CD14-positive monocyte (primary cell): ENCODE data around the gene DBNDD2. TPM values are rescaled to one million over a fixed set of nuclear protein-coding genes. Genes with fewer than 3 reads are reported as not detected.

Experiments
- DNase-seq, 3 donors: peaks; one replicate each; pipeline ENCODE4 v3.0.0-alpha.2; 2011 to 2022
- H2AFZ ChIP-seq: 2 replicates; pipeline ENCODE4 v1.6.0; 2012; ENCODE audit warnings: mild to moderate bottlenecking, low read depth, low read length, inconsistent platforms; ENCODE audit not compliant: insufficient read depth, poor library complexity, severe bottlenecking
- H3K27ac ChIP-seq, 2 donors: 1 replicate in 1 of 2; 2 replicates in 1 of 2; pipeline ENCODE4 v1.5.1; 2012 to 2013; ENCODE audit warnings: low read length in 2 of 2, control low read depth in 1 of 2, inconsistent platforms in 1 of 2, low read depth in 1 of 2, mild to moderate bottlenecking in 1 of 2
- H3K27me3 ChIP-seq, 2 donors: one replicate each; pipeline versions ENCODE4 v1.6.0 to v1.6.1; 2011 to 2013; ENCODE audit warnings: low read length in 2 of 2; ENCODE audit not compliant: control insufficient read depth in 2 of 2, insufficient read depth in 2 of 2
- H3K36me3 ChIP-seq, 2 donors: replicated peaks in 1 of 2; 1 replicate in 1 of 2; 2 replicates in 1 of 2; pipeline versions ENCODE4 v1.5.1 to v1.6.1; 2012 to 2013; ENCODE audit warnings: low read length in 2 of 2, control low read depth in 1 of 2, inconsistent platforms in 1 of 2, mild to moderate bottlenecking in 1 of 2; ENCODE audit not compliant: insufficient read depth in 2 of 2, control insufficient read depth in 1 of 2
- H3K4me1 ChIP-seq, 2 donors: 1 replicate in 1 of 2; 2 replicates in 1 of 2; pipeline versions ENCODE4 v1.5.1 to v1.6.1; 2012 to 2013; ENCODE audit warnings: low read length in 2 of 2, control low read depth in 1 of 2, inconsistent platforms in 1 of 2, mild to moderate bottlenecking in 1 of 2, moderate library complexity in 1 of 2; ENCODE audit not compliant: insufficient read depth in 2 of 2, control insufficient read depth in 1 of 2
- H3K4me2 ChIP-seq: replicated peaks from 2 replicates; pipeline ENCODE3; 2012; ENCODE audit warnings: low read length, moderate library complexity, mild to moderate bottlenecking; ENCODE audit not compliant: poor library complexity, severe bottlenecking; ENCODE audit errors: extremely low read depth
- H3K4me3 ChIP-seq, 3 experiments: fragments of 200-600 bp in 1 of 3; sonication (generic) in 1 of 3; replicated peaks in 1 of 3; 1 replicate in 2 of 3; 2 replicates in 1 of 3; pipeline ENCODE4 v1.5.1; 2011 to 2013; ENCODE audit warnings: low read length in 3 of 3, mild to moderate bottlenecking in 3 of 3, control low read depth in 2 of 3, low read depth in 2 of 3, inconsistent platforms in 1 of 3, moderate library complexity in 1 of 3
- H3K79me2 ChIP-seq: 2 replicates; pipeline ENCODE4 v1.6.0; 2012; ENCODE audit warnings: mild to moderate bottlenecking, control low read depth, inconsistent platforms, low read length, moderate library complexity; ENCODE audit not compliant: insufficient read depth
- H3K9ac ChIP-seq: 2 replicates; pipeline ENCODE4 v1.6.0; 2017; ENCODE audit warnings: low read length, mild to moderate bottlenecking; ENCODE audit not compliant: insufficient read depth, poor library complexity, severe bottlenecking
- H3K9me3 ChIP-seq, 2 donors: replicated peaks in 1 of 2; 1 replicate in 1 of 2; 2 replicates in 1 of 2; pipeline versions ENCODE4 v1.5.1 to v1.6.1; 2012 to 2013; ENCODE audit warnings: low read length in 2 of 2, control low read depth in 1 of 2; ENCODE audit not compliant: control insufficient read depth in 1 of 2, insufficient read depth in 1 of 2
- H4K20me1 ChIP-seq: 2 replicates; pipeline ENCODE4 v1.6.0; 2012; ENCODE audit warnings: mild to moderate bottlenecking, low read length, control low read depth, moderate library complexity; ENCODE audit not compliant: insufficient read depth
- H3K27ac Mint-ChIP-seq, 7 donors: one replicate each; pipeline ENCODE4 v1.8.0; 2020; ENCODE audit warnings: mild to moderate bottlenecking in 7 of 7, mixed read lengths in 7 of 7, moderate library complexity in 6 of 7, inconsistent platforms in 2 of 7
- H3K27me3 Mint-ChIP-seq, 3 donors: one replicate each; pipeline ENCODE4 v1.8.0; 2021 to 2022; ENCODE audit warnings: low read depth in 3 of 3, mild to moderate bottlenecking in 3 of 3, mixed read lengths in 3 of 3, moderate library complexity in 3 of 3, inconsistent platforms in 1 of 3
- H3K36me3 Mint-ChIP-seq, 2 donors: one replicate each; pipeline ENCODE4 v1.8.0; 2020; ENCODE audit warnings: mixed read lengths in 2 of 2, inconsistent platforms in 1 of 2, mild to moderate bottlenecking in 1 of 2
- H3K4me1 Mint-ChIP-seq: one replicate; pipeline ENCODE4 v1.8.0; 2020; ENCODE audit warnings: mild to moderate bottlenecking, mixed read lengths
- H3K4me3 Mint-ChIP-seq, 2 donors: one replicate each; pipeline ENCODE4 v1.8.0; 2020; ENCODE audit warnings: mild to moderate bottlenecking in 2 of 2, mixed read lengths in 2 of 2, moderate library complexity in 1 of 2
- H3K9me3 Mint-ChIP-seq, 7 donors: one replicate each; pipeline ENCODE4 v1.8.0; 2020 to 2022; ENCODE audit warnings: mixed read lengths in 7 of 7, mild to moderate bottlenecking in 6 of 7, moderate library complexity in 6 of 7, inconsistent platforms in 2 of 7
- CTCF ChIP-seq: fragments of 200-600 bp; IDR thresholded peaks from one replicate; pipeline ENCODE4 v1.8.0; 2022; ENCODE audit warnings: antibody characterized with exemption, mild to moderate bottlenecking
- WGBS: methylation state at CpG from one replicate; pipeline ENCODE4 v1.1.5; 2013; ENCODE audit warnings: missing lambda C conversion rate; ENCODE audit not compliant: insufficient coverage; 5-methylcytosine and 5-hydroxymethylcytosine counted together
- intact Hi-C, 2 donors: fragments of 100-400 bp; cut with micrococcal nuclease; formaldehyde crosslinking; loops; one replicate each; pipeline versions ENCODE4 v1.15.0 to v1.15.1; 2023
- polyA plus RNA-seq, 3 donors: library from polyadenylated mRNA; depleted of rRNA in 1 of 3; unstranded in 2 of 3; stranded (reverse) in 1 of 3; fragments of 300-500 nt in 2 of 3; fragments of >200 nt in 1 of 3; fragmentation: Illumina TruSeq in 2 of 3; gene quantifications; 1 replicate in 2 of 3; 2 replicates in 1 of 3; pipeline ENCODE4 v1.2.3, GENCODE V29; 2012 to 2021

DBNDD2 gene
- polyA plus RNA-seq, 3 donors = 15.6 to 22.1 (median 21.9) TPM

DNA sequence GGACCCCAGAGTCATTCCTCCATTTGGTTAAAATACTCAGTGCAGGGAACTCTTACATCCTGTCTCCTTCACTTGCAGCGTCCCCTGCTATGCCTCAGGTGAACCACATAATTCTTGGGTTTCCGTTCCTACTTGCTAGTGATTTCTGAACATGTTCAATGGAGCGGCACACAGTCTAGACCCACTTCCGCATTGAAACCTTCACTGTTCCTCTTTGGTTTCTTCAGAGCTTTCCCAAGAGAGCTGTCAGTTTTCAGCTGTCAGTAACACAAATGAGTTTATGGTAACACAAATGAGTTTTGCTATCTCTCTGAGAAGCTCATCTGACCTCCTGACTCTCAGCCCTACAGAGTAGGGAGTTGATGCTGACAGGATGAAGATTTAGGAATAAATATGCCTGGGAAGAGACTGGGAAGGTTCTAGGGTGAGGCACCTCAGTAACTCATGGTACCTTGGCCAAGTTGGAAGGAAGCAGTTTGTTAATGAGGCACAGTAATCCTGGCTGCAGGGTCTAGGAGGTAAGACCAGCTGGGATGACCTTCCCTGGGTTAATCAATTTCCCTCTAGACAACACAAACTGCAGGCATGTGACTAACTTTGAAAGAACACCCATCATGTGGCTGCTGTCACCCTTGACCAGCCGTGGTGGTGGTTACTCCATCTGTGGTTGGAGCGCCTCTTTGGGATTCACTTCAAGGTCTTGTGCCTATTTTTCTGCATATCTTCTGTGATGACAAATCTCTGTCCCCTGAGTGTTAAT lies 39.7 kb upstream of the DBNDD2 start:
- Histone ChIP-seq H3K9me3 (no peaks in the 10 kb centered on the region), H3K36me3 (peaks cover 23 to 30% of the 10 kb centered on the region in 2 donors), H3K27ac (peak overlapping the region in 1 of 2 donors; percentile 80), H3K4me2 (peak overlapping the region; percentile 41), H2AFZ (no peak overlapping the region), H3K4me1 (peaks cover 39 to 52% of the 10 kb centered on the region in 2 donors), H3K4me3 (peak overlapping the region in 1 of 3 experiments; percentile 38), H3K9ac (peak overlapping the region; percentile 45), H3K79me2 (peaks cover 19% of the 10 kb centered on the region), H3K27me3 (peaks cover 0 to 3% of the 10 kb centered on the region in 2 donors), H4K20me1 (peaks cover 47% of the 10 kb centered on the region)
- H3K4me3 Mint-ChIP-seq = peak overlapping the region in 1 of 2 donors; percentile 73
- TF ChIP-seq CTCF = no peak
- peak; percentile 66 to 90 (median 74) for DNase-seq
- peaks cover 52% of the 10 kb centered on the region for H3K4me1 Mint-ChIP-seq
- 6% methylated on average over 6 of the region's 6 CpGs for WGBS
- H3K36me3 Mint-ChIP-seq = peaks cover 49% of the 10 kb centered on the region in 2 donors
- peaks cover 2 to 11% (median 9%) of the 10 kb centered on the region in 3 donors for H3K27me3 Mint-ChIP-seq
- H3K9me3 Mint-ChIP-seq = peaks cover 0 to 3% (median 0%) of the 10 kb centered on the region in 7 donors
- H3K27ac Mint-ChIP-seq = peak overlapping the region; percentile 85 to 93 (median 91)
- intact Hi-C loops = loop anchor here in 1 of 2 donors (5.0 kb wide), 1 partner anchor 49 kb away; the partner anchor contains the start of gene PIGT

- TF ChIP-seq CTCF = no peak
- 100% methylated on average over 1 of the region's 3 CpGs for WGBS
- H3K4me1 Mint-ChIP-seq = peaks cover 46% of the 10 kb centered on the region
- H3K9me3 ChIP-seq = no peaks in the 10 kb centered on the region
- peaks cover 18 to 25% of the 10 kb centered on the region in 2 donors for H3K36me3 ChIP-seq
- H3K79me2 ChIP-seq = no peaks in the 10 kb centered on the region
- peaks cover 36 to 46% of the 10 kb centered on the region in 2 donors for H3K4me1 ChIP-seq
- DNase-seq = no peak
- no peak overlapping the region for H3K27ac ChIP-seq
- H3K9ac ChIP-seq = no peak overlapping the region
- no peak overlapping the region for H3K27ac Mint-ChIP-seq
- peaks cover 0 to 3% of the 10 kb centered on the region in 2 donors for H3K27me3 ChIP-seq
- peaks cover 24% of the 10 kb centered on the region for H4K20me1 ChIP-seq
- intact Hi-C loops = loop anchor here in 1 of 2 donors (5.0 kb wide), 2 partner anchors 37 to 67 kb away; partner anchors contain the start of gene DBNDD2
- peaks cover 0 to 3% (median 0%) of the 10 kb centered on the region in 7 donors for H3K9me3 Mint-ChIP-seq
- no peak overlapping the region for H2AFZ ChIP-seq
- peaks cover 53% of the 10 kb centered on the region in 2 donors for H3K36me3 Mint-ChIP-seq
- peaks cover 2 to 11% (median 10%) of the 10 kb centered on the region in 3 donors for H3K27me3 Mint-ChIP-seq
- H3K4me2 ChIP-seq = no peak overlapping the region
- no peak overlapping the region for H3K4me3 ChIP-seq
- no peak overlapping the region for H3K4me3 Mint-ChIP-seq
Measured at GRCh38 chr20:45370571-45371160, 37.4 kb upstream of the DBNDD2 start.
